T-helper 2 cell (primary cell): ENCODE results near the gene TAF11L8.
"Not testable (repeated sequence)": the region's sequence is repeated elsewhere in the genome, so short reads cannot be mapped to it uniquely, and the experiment has no call there.

Experiments
- DNase-seq, 5 experiments: peaks; one replicate each; pipeline versions ENCODE4 v3.0.0 to v3.0.0-alpha.2; 2012 to 2022
- total RNA-seq, 2 donors: gene quantifications; one replicate each; lab custom pipeline; 2026; lab: John Stamatoyannopoulos, UW

The TAF11L8 gene
- 0 reads per million in 2 donors for total RNA-seq

GRCh38 chr5:17590860-17591259 lies at the start of gene TAF11L8:
Gene TAF11L8 (minus strand): TSS chr5:17590960.
- not testable (repeated sequence) for DNase-seq

GRCh38 chr5:17634160-17634559 lies 43.4 kb upstream of the TAF11L8 start, which contains the start of gene TAF11L14:
Gene TAF11L14 (plus strand): TSS chr5:17634460.
- DNase-seq, result no peak

- not testable (repeated sequence) for DNase-seq
Measured at GRCh38 chr5:17631788-17632187, 41.0 kb upstream of the TAF11L8 start, which contains the start of gene TAF11L13. Gene TAF11L13 (plus strand): TSS chr5:17632088.

GRCh38 chr5:17625686-17626085 lies 34.9 kb upstream of the TAF11L8 start:
- no peak for DNase-seq

GRCh38 chr5:17620627-17621026 lies 29.9 kb upstream of the TAF11L8 start:
- no peak for DNase-seq

- no peak for DNase-seq
Measured at GRCh38 chr5:17619354-17619753, 28.6 kb upstream of the TAF11L8 start.

GRCh38 chr5:17614872-17615605 lies 24.3 kb upstream of the TAF11L8 start:
- DNase-seq, result no peak

GRCh38 chr5:17610092-17610491 lies 19.3 kb upstream of the TAF11L8 start, which contains the start of gene TAF11L12:
Gene TAF11L12 (plus strand): TSS chr5:17610392.
- DNase-seq, result not testable (repeated sequence)

GRCh38 chr5:17607461-17607860 lies 16.7 kb upstream of the TAF11L8 start:
- not testable (repeated sequence) for DNase-seq

- DNase-seq, result no peak
Measured at GRCh38 chr5:17604951-17605350, 14.2 kb upstream of the TAF11L8 start.

GRCh38 chr5:17603880-17604279 lies 13.1 kb upstream of the TAF11L8 start, which contains the start of gene TAF11L11:
Gene TAF11L11 (plus strand): TSS chr5:17604183.
- DNase-seq, result not testable (repeated sequence)

- DNase-seq, result not testable (repeated sequence)
Measured at GRCh38 chr5:17597728-17598127, 7.0 kb upstream of the TAF11L8 start, which contains the start of gene TAF11L10. Gene TAF11L10 (minus strand): TSS chr5:17597828.

GRCh38 chr5:17594255-17594654 lies 3.5 kb upstream of the TAF11L8 start, which contains the start of gene TAF11L9:
Gene TAF11L9 (minus strand): TSS chr5:17594394.
- DNase-seq, result not testable (repeated sequence)

GRCh38 chr5:17585658-17586057 lies 5.1 kb downstream of the TAF11L8 start, which contains the start of gene TAF11L7:
Gene TAF11L7 (minus strand): TSS chr5:17585758.
- DNase-seq, result not testable (repeated sequence)
